ENCODE measurements around the gene FJX1.

DNA sequence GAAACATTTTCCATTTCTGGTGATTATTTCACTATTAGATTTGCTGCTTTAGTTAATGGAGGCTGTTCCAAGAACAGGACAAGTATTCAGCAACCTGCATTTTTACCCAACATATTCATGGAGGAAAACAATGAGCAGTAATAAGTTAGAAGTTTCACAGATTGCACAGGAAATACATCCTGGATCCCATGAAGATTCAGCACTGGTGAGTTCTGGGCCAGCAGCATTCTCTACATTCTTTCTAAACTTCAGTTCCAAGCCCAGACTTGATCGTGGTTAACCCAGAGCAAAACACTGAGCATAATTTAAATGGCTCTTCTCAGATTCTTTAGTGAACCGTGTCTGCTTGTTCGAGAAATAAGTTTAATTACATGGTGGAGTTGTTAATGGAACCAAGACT, 3.8 kb downstream of the FJX1 start:
- no peak for TF ChIP-seq EP300 (IDR thresholded peaks at IDR 0.05)
- no peak for TF ChIP-seq CTCF (IDR thresholded peaks at IDR 0.05)

Measured in gastroesophageal sphincter (tissue), 3 donors.